ENCODE data around the gene KLC1. TPM values are rescaled to one million over a fixed set of nuclear protein-coding genes. Genes with fewer than 3 reads are reported as not detected.

Gene KLC1
- total RNA-seq, 2 experiments from 2014 or later, result 171 to 206 TPM

- no peaks in the 10 kb centered on the region for H3K4me1 Mint-ChIP-seq
- no peak for DNase-seq
These were observed 104.6 kb downstream of the KLC1 start for GRCh38 chr14:103733651-103734050.

GRCh38 chr14:103734081-103734888, 105.3 kb downstream of the KLC1 start:
- DNase-seq (no peak), ATAC-seq (no peak)
- Mint-ChIP-seq H3K4me1 (no peaks in the 10 kb centered on the region), H3K36me3 (peaks cover 4% of the 10 kb centered on the region), H3K9me3 (ENCODE audit: low read depth) (no peaks in the 10 kb centered on the region), H3K27me3 (no peaks in the 10 kb centered on the region), H3K27ac (no peak overlapping the region), H3K4me3 (no peak overlapping the region)
- CTCF ChIA-PET, result no interaction called here

More at GRCh38 chr14:103733651-103734050, 104.6 kb downstream of the KLC1 start:
- H3K27ac Mint-ChIP-seq, result no peak overlapping the region
- peaks cover 4% of the 10 kb centered on the region for H3K36me3 Mint-ChIP-seq
- ATAC-seq, result no peak
- no peaks in the 10 kb centered on the region for H3K9me3 Mint-ChIP-seq (ENCODE audit: low read depth)
- H3K4me3 Mint-ChIP-seq, result no peak overlapping the region
- no peaks in the 10 kb centered on the region for H3K27me3 Mint-ChIP-seq
- CTCF ChIA-PET, result no interaction called here

DNA sequence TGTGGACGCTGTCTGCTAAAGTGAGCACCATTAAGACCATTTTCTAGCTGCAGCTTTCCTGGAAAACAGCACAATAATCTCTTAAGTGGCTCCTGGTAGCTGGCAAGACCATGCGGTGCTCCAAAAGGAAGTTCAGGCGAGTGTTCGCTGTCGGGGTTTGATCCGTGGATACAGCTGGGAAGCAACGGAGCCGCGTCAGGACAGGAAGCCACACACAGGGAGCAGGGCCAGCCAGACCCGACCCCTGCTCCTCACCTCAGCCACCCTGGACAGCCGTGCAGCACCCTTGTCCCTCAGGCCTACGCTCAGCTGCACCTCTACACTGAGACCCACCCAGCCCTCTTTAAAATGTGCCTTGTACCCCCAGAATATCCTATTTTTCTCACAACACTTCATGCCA, 106.0 kb downstream of the KLC1 start:
- H3K9me3 Mint-ChIP-seq (ENCODE audit: low read depth), result no peaks in the 10 kb centered on the region
- no peak overlapping the region for H3K4me3 Mint-ChIP-seq
- ATAC-seq (no peak), DNase-seq (no peak)
- no peaks in the 10 kb centered on the region for H3K4me1 Mint-ChIP-seq
- no peaks in the 10 kb centered on the region for H3K36me3 Mint-ChIP-seq
- H3K27ac Mint-ChIP-seq, result no peak overlapping the region
- CTCF ChIA-PET, result no interaction called here
- no peaks in the 10 kb centered on the region for H3K27me3 Mint-ChIP-seq

DNA sequence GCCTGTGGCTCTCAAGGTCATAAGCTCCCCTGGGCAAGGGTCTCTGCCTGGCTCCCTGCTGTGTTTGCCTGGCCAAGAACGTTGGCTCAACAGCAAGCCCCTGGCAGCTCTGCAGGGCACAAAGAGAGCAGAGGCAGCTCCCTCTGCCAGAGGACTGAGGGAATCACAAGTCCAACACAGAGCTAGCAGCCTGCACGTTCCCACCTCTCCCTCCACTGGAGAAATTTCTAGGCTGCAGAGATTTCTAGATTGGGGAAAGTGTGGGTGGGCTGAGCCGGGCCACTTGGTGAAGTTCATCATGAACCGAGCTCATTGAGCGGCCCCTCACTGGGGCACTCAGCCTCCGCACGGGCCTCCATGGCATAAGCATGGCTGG, 106.4 kb downstream of the KLC1 start:
- Mint-ChIP-seq H3K9me3 (ENCODE audit: low read depth) (no peaks in the 10 kb centered on the region), H3K27me3 (no peaks in the 10 kb centered on the region), H3K36me3 (no peaks in the 10 kb centered on the region), H3K4me3 (no peak overlapping the region), H3K27ac (no peak overlapping the region), H3K4me1 (no peaks in the 10 kb centered on the region)
- DNase-seq, result no peak
- CTCF ChIA-PET, result no interaction called here
- no peak for ATAC-seq

- no peak for DNase-seq
- Mint-ChIP-seq H3K36me3 (no peaks in the 10 kb centered on the region), H3K4me1 (no peaks in the 10 kb centered on the region), H3K4me3 (no peak overlapping the region), H3K9me3 (ENCODE audit: low read depth) (no peaks in the 10 kb centered on the region), H3K27me3 (no peaks in the 10 kb centered on the region), H3K27ac (no peak overlapping the region)
- no peak for ATAC-seq
- CTCF ChIA-PET, result no interaction called here
These were observed 107.0 kb downstream of the KLC1 start for GRCh38 chr14:103735815-103736545.

GRCh38 chr14:103736546-103737431, 107.8 kb downstream of the KLC1 start:
- CTCF ChIA-PET, result interaction anchor here (0.6 to 1.1 kb wide), 2 partner anchors 94 to 237 kb away, joined by 3 read pairs; no protein-coding TSS in a partner anchor
- no peaks in the 10 kb centered on the region for H3K9me3 Mint-ChIP-seq (ENCODE audit: low read depth)

DNA sequence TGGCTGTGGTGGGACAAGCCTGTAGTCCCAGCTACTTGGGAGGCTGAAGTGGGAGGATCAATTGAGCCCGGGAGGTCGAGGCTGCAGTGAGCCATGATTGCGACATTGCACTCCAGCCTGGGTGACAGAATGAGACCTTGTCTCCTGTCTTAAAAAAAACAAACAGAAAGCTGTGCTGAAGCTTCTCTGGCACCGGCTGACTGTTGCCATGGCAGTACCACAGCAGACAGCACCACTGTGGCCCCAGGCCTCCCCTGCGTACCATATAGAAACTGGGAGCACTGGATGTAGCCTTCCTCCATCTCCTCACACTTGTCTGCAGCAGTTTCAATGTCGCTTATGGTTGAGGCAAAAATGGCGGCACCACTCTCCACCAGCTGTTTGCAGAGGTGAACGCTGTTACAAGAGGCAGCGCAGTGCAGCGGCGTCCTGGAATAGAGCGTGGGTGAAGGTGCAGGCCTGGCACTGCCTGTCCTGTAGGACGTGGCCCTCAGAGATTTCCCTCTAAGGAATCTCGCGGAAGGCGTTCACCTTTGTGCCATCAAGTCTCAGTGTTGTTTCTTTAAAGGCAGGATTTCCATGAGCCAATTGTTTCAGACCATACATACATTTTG, 108.5 kb downstream of the KLC1 start:
- H3K9me3 Mint-ChIP-seq (ENCODE audit: low read depth), result no peaks in the 10 kb centered on the region
- CTCF ChIA-PET, result interaction anchor here (1.1 kb wide), 1 partner anchor 237 kb away, joined by 3 read pairs; no protein-coding TSS in a partner anchor
- no peak for ATAC-seq

More at GRCh38 chr14:103736546-103737431, 107.8 kb downstream of the KLC1 start:
- ATAC-seq, result no peak
- H3K4me3 Mint-ChIP-seq, result no peak overlapping the region
- no peak for DNase-seq
- H3K27me3 Mint-ChIP-seq, result no peaks in the 10 kb centered on the region
- H3K36me3 Mint-ChIP-seq, result no peaks in the 10 kb centered on the region
- H3K27ac Mint-ChIP-seq, result no peak overlapping the region
- no peaks in the 10 kb centered on the region for H3K4me1 Mint-ChIP-seq

DNA sequence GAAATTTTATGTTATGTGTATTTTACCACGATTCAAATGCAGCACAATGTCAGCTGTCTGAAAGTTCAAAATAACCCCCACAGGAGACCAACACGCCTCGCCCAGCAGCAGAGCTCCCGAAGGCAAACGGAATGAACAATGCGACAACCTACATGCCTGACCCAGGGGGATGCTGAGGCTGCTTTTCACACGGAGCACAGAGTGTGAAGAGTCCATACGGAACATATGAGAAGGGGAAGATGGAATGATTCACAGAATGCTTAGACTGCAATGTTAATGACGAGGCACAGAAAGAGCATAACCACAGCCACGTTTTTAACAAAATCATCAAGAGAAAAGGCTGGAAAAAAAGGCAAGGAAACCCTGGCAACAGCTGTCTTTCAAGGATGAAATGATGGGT, 109.2 kb downstream of the KLC1 start:
- no peaks in the 10 kb centered on the region for H3K27me3 Mint-ChIP-seq
- CTCF ChIA-PET, result no interaction called here
- no peaks in the 10 kb centered on the region for H3K9me3 Mint-ChIP-seq (ENCODE audit: low read depth)
- no peaks in the 10 kb centered on the region for H3K36me3 Mint-ChIP-seq
- H3K4me1 Mint-ChIP-seq, result no peaks in the 10 kb centered on the region
- no peak overlapping the region for H3K27ac Mint-ChIP-seq
- DNase-seq (no peak), ATAC-seq (no peak)
- H3K4me3 Mint-ChIP-seq, result no peak overlapping the region

More for the DNA sequence above, 108.5 kb downstream of the KLC1 start:
- no peaks in the 10 kb centered on the region for H3K4me1 Mint-ChIP-seq
- H3K36me3 Mint-ChIP-seq, result no peaks in the 10 kb centered on the region
- H3K27ac Mint-ChIP-seq, result no peak overlapping the region
- H3K4me3 Mint-ChIP-seq, result no peak overlapping the region
- H3K27me3 Mint-ChIP-seq, result no peaks in the 10 kb centered on the region
- DNase-seq, result no peak

GRCh38 chr14:103738701-103739451, 109.9 kb downstream of the KLC1 start:
- ATAC-seq, result no peak
- Mint-ChIP-seq H3K9me3 (ENCODE audit: low read depth) (no peaks in the 10 kb centered on the region), H3K27me3 (no peaks in the 10 kb centered on the region), H3K4me3 (no peak overlapping the region), H3K4me1 (no peaks in the 10 kb centered on the region), H3K27ac (no peak overlapping the region), H3K36me3 (no peaks in the 10 kb centered on the region)
- DNase-seq, result no peak
- CTCF ChIA-PET, result no interaction called here

- Mint-ChIP-seq H3K9me3 (ENCODE audit: low read depth) (no peaks in the 10 kb centered on the region), H3K27ac (no peak overlapping the region), H3K27me3 (no peaks in the 10 kb centered on the region), H3K36me3 (no peaks in the 10 kb centered on the region), H3K4me1 (no peaks in the 10 kb centered on the region), H3K4me3 (no peak overlapping the region)
- DNase-seq, result no peak
- no peak for ATAC-seq
- CTCF ChIA-PET, result no interaction called here
These were observed 110.4 kb downstream of the KLC1 start for GRCh38 chr14:103739466-103739792.

DNA sequence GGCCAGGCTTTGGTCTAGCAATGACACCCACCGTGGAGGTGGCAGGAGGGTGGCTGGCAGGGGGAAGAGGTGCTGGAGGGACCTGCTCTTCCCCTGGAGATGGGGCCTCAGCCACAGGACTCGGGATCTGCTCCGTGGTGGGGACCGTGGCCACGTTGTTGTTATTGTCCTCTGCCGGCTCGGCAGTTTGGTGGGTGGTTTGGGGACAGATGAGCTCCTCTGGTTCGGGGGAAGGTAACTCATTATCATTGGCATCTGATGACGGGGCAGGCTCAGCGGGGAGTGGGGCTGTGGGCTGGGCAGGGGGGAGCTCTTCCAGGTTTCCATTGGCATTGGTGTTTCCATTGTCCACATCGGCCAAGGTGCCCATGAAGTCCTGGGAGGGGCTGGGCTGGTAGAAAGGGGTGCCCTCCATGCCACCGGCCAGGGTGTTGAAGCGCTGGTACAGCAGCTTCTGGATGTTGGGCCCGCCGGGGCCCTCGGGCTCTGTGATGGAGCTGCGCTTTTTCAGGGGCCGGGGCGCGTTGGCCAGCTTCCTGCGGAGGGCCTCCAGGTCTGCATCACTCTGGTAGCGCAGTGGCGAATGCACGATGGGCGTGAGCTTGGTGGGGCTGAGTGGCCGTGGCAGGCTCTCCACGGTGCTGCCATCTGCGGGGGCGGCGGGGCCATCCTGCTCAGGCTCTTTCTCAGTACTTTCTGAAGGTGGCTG, 110.9 kb downstream of the KLC1 start:
- no peaks in the 10 kb centered on the region for H3K36me3 Mint-ChIP-seq
- H3K4me1 Mint-ChIP-seq, result no peaks in the 10 kb centered on the region
- DNase-seq (no peak), ATAC-seq (no peak)
- no peak overlapping the region for H3K27ac Mint-ChIP-seq
- CTCF ChIA-PET, result no interaction called here
- H3K4me3 Mint-ChIP-seq, result no peak overlapping the region
- H3K9me3 Mint-ChIP-seq (ENCODE audit: low read depth), result no peaks in the 10 kb centered on the region
- H3K27me3 Mint-ChIP-seq, result no peaks in the 10 kb centered on the region

- Mint-ChIP-seq H3K4me3 (no peak overlapping the region), H3K27ac (no peak overlapping the region), H3K9me3 (ENCODE audit: low read depth) (no peaks in the 10 kb centered on the region), H3K36me3 (no peaks in the 10 kb centered on the region), H3K27me3 (no peaks in the 10 kb centered on the region), H3K4me1 (no peaks in the 10 kb centered on the region)
- no peak for ATAC-seq
- CTCF ChIA-PET, result no interaction called here
- no peak for DNase-seq
These were observed 112.1 kb downstream of the KLC1 start for GRCh38 chr14:103740991-103741689.
